Activated CD4-positive, alpha-beta T cell treated with anti-CD3 and anti-CD28 coated beads for 36 hours (primary cell): ENCODE measurements around the gene SPACA7. TPM values are rescaled to one million over a fixed set of nuclear protein-coding genes. Genes with fewer than 3 reads are reported as not detected.

Experiments
- ATAC-seq: fragments of 200-7000 bp; cut with Tn5 transposase; one replicate; pipeline ENCODE4 v1.10.0; 2021; ENCODE audit warnings: mild to moderate bottlenecking, moderate library complexity
- CTCF ChIA-PET: fragments of 350-600 bp; sonication (Branson Sonifier 250); formaldehyde crosslinking; loops from one replicate; lab custom pipeline; 2021; ENCODE audit warnings: antibody characterized with exemption; lab: Charles Lee
- POLR2A ChIA-PET: fragments of 350-600 bp; sonication (Branson Sonifier 250); formaldehyde crosslinking; loops from one replicate; lab custom pipeline; 2021; ENCODE audit warnings: antibody characterized with exemption, inconsistent platforms; lab: Charles Lee
- DNase-seq: peaks from one replicate; pipeline ENCODE4 v3.0.0-alpha.2; 2020
- H3K27ac Mint-ChIP-seq: one replicate; pipeline ENCODE4 v1.8.0; 2021; ENCODE audit warnings: mixed read lengths
- H3K27me3 Mint-ChIP-seq: one replicate; pipeline ENCODE4 v1.8.0; 2021; ENCODE audit warnings: mixed read lengths
- H3K36me3 Mint-ChIP-seq: one replicate; pipeline ENCODE4 v1.8.0; 2021; ENCODE audit warnings: low read depth, mixed read lengths
- H3K4me1 Mint-ChIP-seq: one replicate; pipeline ENCODE4 v1.8.0; 2021; ENCODE audit warnings: mixed read lengths
- H3K4me3 Mint-ChIP-seq: one replicate; pipeline ENCODE4 v1.8.0; 2021; ENCODE audit warnings: mild to moderate bottlenecking, moderate library complexity, mixed read lengths
- H3K9me3 Mint-ChIP-seq: one replicate; pipeline ENCODE4 v1.8.0; 2021; ENCODE audit warnings: low read depth, mixed read lengths
- intact Hi-C, 2 experiments: fragments of 100-400 bp; cut with DNase I in 1 of 2; cut with micrococcal nuclease in 1 of 2; formaldehyde crosslinking; loops; one replicate each; pipeline versions ENCODE4 v1.14.2 to v1.15.1; 2022 to 2024; cut with DNase I, micrococcal nuclease
- total RNA-seq, 2 experiments: library from RNA; stranded (reverse); gene quantifications; one replicate each; pipeline ENCODE4 v1.2.3, GENCODE V29; 2021

SPACA7 gene
- total RNA-seq, 2 experiments from 2014 or later: not detected

- Mint-ChIP-seq H3K27me3 (peaks cover 4% of the 10 kb centered on the region), H3K27ac (no peak overlapping the region), H3K4me1 (no peaks in the 10 kb centered on the region), H3K9me3 (no peaks in the 10 kb centered on the region), H3K36me3 (no peaks in the 10 kb centered on the region), H3K4me3 (no peak overlapping the region)
- DNase-seq: no peak
- ChIA-PET CTCF (no interaction called here), POLR2A (no interaction called here)
- no peak for ATAC-seq
- intact Hi-C loops: no loop called here
Observed at GRCh38 chr13:112450904-112451240, 74.7 kb downstream of the SPACA7 start.

- CTCF ChIA-PET: no interaction called here
- H3K4me1 Mint-ChIP-seq: no peaks in the 10 kb centered on the region
- no peaks in the 10 kb centered on the region for H3K9me3 Mint-ChIP-seq
- POLR2A ChIA-PET: no interaction called here
- no peak overlapping the region for H3K4me3 Mint-ChIP-seq
- H3K27ac Mint-ChIP-seq: no peak overlapping the region
- no peaks in the 10 kb centered on the region for H3K36me3 Mint-ChIP-seq
- peaks cover 4% of the 10 kb centered on the region for H3K27me3 Mint-ChIP-seq
- intact Hi-C loops: no loop called here
- no peak for DNase-seq
- no peak for ATAC-seq
Observed at GRCh38 chr13:112451512-112452379, 75.6 kb downstream of the SPACA7 start.

GRCh38 chr13:112452380-112453206, 76.4 kb downstream of the SPACA7 start:
- POLR2A ChIA-PET: no interaction called here
- ATAC-seq (no peak), DNase-seq (no peak)
- Mint-ChIP-seq H3K9me3 (no peaks in the 10 kb centered on the region), H3K27ac (no peak overlapping the region), H3K4me1 (no peaks in the 10 kb centered on the region), H3K4me3 (no peak overlapping the region), H3K36me3 (no peaks in the 10 kb centered on the region), H3K27me3 (no peaks in the 10 kb centered on the region)
- CTCF ChIA-PET: no interaction called here
- intact Hi-C loops: no loop called here

GRCh38 chr13:112453207-112453829, 77.2 kb downstream of the SPACA7 start:
- no peak for ATAC-seq
- DNase-seq: no peak
- Mint-ChIP-seq H3K4me1 (no peaks in the 10 kb centered on the region), H3K4me3 (no peak overlapping the region), H3K9me3 (no peaks in the 10 kb centered on the region), H3K27me3 (no peaks in the 10 kb centered on the region), H3K27ac (no peak overlapping the region), H3K36me3 (no peaks in the 10 kb centered on the region)
- POLR2A ChIA-PET: no interaction called here
- intact Hi-C loops: no loop called here
- CTCF ChIA-PET: no interaction called here

- ATAC-seq (no peak), DNase-seq (no peak)
- intact Hi-C loops: no loop called here
- no peak overlapping the region for H3K27ac Mint-ChIP-seq
- no peak overlapping the region for H3K4me3 Mint-ChIP-seq
- H3K36me3 Mint-ChIP-seq: no peaks in the 10 kb centered on the region
- no peaks in the 10 kb centered on the region for H3K4me1 Mint-ChIP-seq
- H3K9me3 Mint-ChIP-seq: no peaks in the 10 kb centered on the region
- ChIA-PET CTCF (interaction anchor here (0.7 kb wide), 1 partner anchor 359 kb away, joined by 3 read pairs; no protein-coding TSS in a partner anchor), POLR2A (no interaction called here)
- no peaks in the 10 kb centered on the region for H3K27me3 Mint-ChIP-seq
Observed at GRCh38 chr13:112453874-112454647, 77.9 kb downstream of the SPACA7 start.

GRCh38 chr13:112454648-112455334, 78.6 kb downstream of the SPACA7 start:
- H3K27ac Mint-ChIP-seq: no peak overlapping the region
- ATAC-seq (no peak), DNase-seq (no peak)
- peaks cover 3% of the 10 kb centered on the region for H3K9me3 Mint-ChIP-seq
- CTCF ChIA-PET: interaction anchor here (0.6 to 0.9 kb wide), 3 partner anchors 12 to 913 kb away, joined by 3 read pairs; no protein-coding TSS in a partner anchor
- intact Hi-C loops: no loop called here
- POLR2A ChIA-PET: no interaction called here
- H3K36me3 Mint-ChIP-seq: no peaks in the 10 kb centered on the region
- H3K4me3 Mint-ChIP-seq: no peak overlapping the region
- no peaks in the 10 kb centered on the region for H3K4me1 Mint-ChIP-seq
- H3K27me3 Mint-ChIP-seq: peaks cover 3% of the 10 kb centered on the region

GRCh38 chr13:112455476-112456059, 79.4 kb downstream of the SPACA7 start:
- ChIA-PET CTCF (interaction anchor here (0.6 to 0.9 kb wide), 2 partner anchors 12 to 914 kb away, joined by 3 read pairs; no protein-coding TSS in a partner anchor), POLR2A (no interaction called here)
- no peaks in the 10 kb centered on the region for H3K36me3 Mint-ChIP-seq
- H3K27ac Mint-ChIP-seq: no peak overlapping the region
- DNase-seq (no peak), ATAC-seq (no peak)
- H3K4me3 Mint-ChIP-seq: no peak overlapping the region
- H3K27me3 Mint-ChIP-seq: peaks cover 7% of the 10 kb centered on the region
- peaks cover 7% of the 10 kb centered on the region for H3K9me3 Mint-ChIP-seq
- intact Hi-C loops: no loop called here
- H3K4me1 Mint-ChIP-seq: no peaks in the 10 kb centered on the region

GRCh38 chr13:112456138-112457056, 80.2 kb downstream of the SPACA7 start:
- peaks cover 7% of the 10 kb centered on the region for H3K27me3 Mint-ChIP-seq
- DNase-seq (no peak), ATAC-seq (no peak)
- H3K36me3 Mint-ChIP-seq: no peaks in the 10 kb centered on the region
- no peak overlapping the region for H3K4me3 Mint-ChIP-seq
- peaks cover 7% of the 10 kb centered on the region for H3K9me3 Mint-ChIP-seq
- ChIA-PET CTCF (interaction anchor here (0.8 kb wide), 1 partner anchor 592 kb away, joined by 3 read pairs; no protein-coding TSS in a partner anchor), POLR2A (no interaction called here)
- H3K4me1 Mint-ChIP-seq: no peaks in the 10 kb centered on the region
- no peak overlapping the region for H3K27ac Mint-ChIP-seq
- intact Hi-C loops: no loop called here

- peaks cover 7% of the 10 kb centered on the region for H3K9me3 Mint-ChIP-seq
- ChIA-PET CTCF (interaction anchor here (0.8 kb wide), 1 partner anchor 591 kb away, joined by 3 read pairs; no protein-coding TSS in a partner anchor), POLR2A (no interaction called here)
- no peak overlapping the region for H3K4me3 Mint-ChIP-seq
- H3K36me3 Mint-ChIP-seq: no peaks in the 10 kb centered on the region
- no peak overlapping the region for H3K27ac Mint-ChIP-seq
- intact Hi-C loops: no loop called here
- ATAC-seq (no peak), DNase-seq (no peak)
- H3K27me3 Mint-ChIP-seq: peaks cover 7% of the 10 kb centered on the region
- no peaks in the 10 kb centered on the region for H3K4me1 Mint-ChIP-seq
Observed at GRCh38 chr13:112457081-112457480, 80.9 kb downstream of the SPACA7 start.
